ENCODE data around the gene PKNOX2.

Gene PKNOX2

DNA sequence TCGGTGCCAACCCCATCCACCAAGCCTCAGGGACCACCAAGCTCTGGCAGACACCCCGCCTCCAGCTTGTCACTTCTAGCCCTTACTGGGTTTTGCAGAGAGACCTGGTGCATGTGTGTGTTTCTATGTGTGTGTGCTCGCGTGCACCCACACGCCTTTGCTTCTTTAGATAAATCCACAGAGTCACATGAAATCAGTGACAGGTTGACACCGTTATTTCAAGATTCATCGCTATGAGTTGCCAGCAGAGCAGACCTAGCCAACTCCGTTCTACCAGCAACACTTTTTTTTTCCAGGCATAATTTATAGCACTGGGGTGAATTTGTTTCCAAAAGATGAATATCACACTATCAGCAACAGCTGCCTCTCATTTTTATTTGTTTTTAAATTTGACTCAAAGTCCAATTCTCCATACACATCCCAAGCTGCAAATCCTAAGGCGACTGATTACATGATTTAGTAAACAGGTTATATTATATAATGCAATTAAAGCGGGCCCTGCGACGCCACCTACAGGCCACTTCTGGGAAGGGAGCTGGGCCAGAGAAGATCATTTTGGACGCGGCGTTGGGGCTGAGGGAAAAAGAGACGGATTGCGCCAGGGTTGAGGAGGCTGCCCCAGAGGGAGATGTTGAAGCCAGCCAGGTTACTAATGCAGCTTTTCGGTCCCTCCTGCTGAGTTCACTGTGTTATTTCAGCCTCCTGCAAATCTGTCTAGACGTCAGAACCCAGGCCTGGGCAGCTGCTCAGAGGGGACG is 181.0 kb downstream of the PKNOX2 start:
- TF ChIP-seq, protein P1, sequence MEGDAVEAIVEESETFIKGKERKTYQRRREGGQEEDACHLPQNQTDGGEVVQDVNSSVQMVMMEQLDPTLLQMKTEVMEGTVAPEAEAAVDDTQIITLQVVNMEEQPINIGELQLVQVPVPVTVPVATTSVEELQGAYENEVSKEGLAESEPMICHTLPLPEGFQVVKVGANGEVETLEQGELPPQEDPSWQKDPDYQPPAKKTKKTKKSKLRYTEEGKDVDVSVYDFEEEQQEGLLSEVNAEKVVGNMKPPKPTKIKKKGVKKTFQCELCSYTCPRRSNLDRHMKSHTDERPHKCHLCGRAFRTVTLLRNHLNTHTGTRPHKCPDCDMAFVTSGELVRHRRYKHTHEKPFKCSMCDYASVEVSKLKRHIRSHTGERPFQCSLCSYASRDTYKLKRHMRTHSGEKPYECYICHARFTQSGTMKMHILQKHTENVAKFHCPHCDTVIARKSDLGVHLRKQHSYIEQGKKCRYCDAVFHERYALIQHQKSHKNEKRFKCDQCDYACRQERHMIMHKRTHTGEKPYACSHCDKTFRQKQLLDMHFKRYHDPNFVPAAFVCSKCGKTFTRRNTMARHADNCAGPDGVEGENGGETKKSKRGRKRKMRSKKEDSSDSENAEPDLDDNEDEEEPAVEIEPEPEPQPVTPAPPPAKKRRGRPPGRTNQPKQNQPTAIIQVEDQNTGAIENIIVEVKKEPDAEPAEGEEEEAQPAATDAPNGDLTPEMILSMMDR (IDR thresholded peaks at IDR 0.05; ENCODE audit: insufficient read depth, missing control alignments) = peak; percentile 94
- DNase-seq (ENCODE audit: insufficient read length, low spot score) (peak; percentile 66), FAIRE-seq (peak; percentile 6)

DNA sequence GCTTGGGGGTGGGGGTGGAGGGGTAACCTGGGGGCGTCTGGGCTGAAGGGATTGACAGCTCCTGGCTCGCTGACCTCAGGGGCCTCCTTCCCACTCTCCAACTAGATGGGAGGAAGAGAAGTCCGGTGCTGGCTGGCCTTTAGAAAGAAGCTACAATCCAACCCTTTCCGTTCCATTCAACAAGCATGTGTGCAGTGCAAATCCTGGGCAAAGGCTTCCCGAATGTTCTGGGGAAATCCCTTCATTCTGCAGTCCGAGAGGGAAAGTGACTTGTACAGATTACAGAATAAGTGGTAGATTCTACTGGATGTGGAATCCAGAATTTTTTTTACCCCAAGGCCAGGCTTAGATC is 181.6 kb downstream of the PKNOX2 start:
- no peak for FAIRE-seq
- DNase-seq (ENCODE audit: insufficient read length, low spot score) = no peak
- TF ChIP-seq, protein P1 (IDR thresholded peaks at IDR 0.05; ENCODE audit: insufficient read depth, missing control alignments) = no peak

DNA sequence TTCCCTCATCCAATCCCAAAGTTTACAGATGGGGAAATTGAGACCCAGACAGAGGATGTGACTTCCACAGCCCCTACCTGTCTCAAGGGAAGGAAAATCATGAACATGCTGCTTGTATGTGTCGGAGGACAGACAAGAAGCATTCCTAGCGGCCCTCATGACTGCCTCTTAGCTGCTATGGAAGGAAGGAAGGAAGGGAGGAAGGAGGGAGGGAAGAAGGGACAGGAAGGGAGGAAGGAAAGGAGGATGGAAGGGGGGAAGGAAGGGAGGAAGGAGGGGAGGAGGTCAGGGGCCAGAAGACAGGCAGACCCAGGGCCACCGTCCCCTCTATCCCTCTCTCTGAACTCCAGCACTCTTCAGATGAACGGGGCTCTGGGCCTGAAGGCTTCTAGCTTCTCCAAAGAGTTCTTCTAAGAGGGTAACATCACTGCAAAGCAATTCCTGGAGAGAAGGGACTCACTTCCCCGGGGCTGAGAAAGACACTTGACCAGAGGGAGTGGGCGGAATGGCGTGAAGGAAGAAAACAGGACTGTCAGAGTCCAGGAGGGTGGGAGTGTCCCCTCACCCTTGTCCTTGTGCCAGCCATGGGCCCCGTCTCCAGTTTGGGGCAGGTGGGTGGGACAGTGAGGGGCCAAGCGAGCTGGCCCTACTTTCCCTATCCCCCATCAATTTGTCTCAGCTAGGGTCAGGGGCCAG is 182.2 kb downstream of the PKNOX2 start:
- DNase-seq (ENCODE audit: insufficient read length, low spot score) (no peak), FAIRE-seq (no peak)
- TF ChIP-seq, protein P1 (IDR thresholded peaks at IDR 0.05; ENCODE audit: insufficient read depth, missing control alignments) = no peak

DNA sequence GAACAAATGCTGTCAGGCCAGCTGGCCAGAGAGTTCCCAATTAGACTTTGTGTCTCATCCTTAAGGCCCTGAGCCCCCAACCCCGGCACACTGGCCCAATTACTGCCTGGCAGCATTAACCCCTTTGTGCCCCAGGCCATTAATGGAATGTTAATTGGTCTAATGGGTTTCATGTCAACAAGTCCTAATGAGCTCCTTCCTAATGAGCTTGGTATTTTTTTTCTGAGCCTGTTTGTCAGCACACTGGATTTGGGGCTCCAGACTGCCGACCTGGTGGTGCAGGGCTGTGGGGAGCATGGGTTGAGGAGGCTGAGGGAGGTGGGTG is 182.7 kb downstream of the PKNOX2 start:
- TF ChIP-seq, protein P1 (IDR thresholded peaks at IDR 0.05; ENCODE audit: insufficient read depth, missing control alignments) = no peak
- DNase-seq (ENCODE audit: insufficient read length, low spot score) (no peak), FAIRE-seq (no peak)

DNA sequence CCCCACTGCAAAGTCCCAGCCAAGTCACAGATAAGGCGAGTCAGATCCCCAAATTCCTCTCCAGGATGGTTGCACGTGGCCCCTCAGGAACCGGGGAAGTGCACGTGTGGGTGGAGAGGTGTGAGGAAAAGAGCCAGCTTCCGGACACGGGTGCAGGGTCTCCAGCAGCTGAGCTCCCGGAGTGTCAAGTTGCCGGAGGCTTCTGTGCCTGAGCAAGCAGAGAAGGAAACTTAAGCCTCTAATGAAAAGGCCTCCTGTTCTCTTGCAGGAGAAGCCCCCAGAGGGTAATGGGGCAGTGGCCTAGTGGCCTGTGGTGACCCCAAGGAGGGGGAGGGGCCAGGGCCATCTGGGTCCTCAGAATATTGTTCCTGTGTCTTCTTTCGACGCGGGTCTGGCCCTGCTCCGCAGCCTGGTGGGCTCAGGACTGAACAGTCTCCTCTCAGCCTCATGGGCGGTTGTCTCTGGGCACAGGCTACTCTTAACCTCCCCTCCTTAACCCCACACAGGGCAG is 183.6 kb downstream of the PKNOX2 start:
- DNase-seq (ENCODE audit: insufficient read length, low spot score) (no peak), FAIRE-seq (no peak)
- TF ChIP-seq, protein P1 (IDR thresholded peaks at IDR 0.05; ENCODE audit: insufficient read depth, missing control alignments) = no peak

DNA sequence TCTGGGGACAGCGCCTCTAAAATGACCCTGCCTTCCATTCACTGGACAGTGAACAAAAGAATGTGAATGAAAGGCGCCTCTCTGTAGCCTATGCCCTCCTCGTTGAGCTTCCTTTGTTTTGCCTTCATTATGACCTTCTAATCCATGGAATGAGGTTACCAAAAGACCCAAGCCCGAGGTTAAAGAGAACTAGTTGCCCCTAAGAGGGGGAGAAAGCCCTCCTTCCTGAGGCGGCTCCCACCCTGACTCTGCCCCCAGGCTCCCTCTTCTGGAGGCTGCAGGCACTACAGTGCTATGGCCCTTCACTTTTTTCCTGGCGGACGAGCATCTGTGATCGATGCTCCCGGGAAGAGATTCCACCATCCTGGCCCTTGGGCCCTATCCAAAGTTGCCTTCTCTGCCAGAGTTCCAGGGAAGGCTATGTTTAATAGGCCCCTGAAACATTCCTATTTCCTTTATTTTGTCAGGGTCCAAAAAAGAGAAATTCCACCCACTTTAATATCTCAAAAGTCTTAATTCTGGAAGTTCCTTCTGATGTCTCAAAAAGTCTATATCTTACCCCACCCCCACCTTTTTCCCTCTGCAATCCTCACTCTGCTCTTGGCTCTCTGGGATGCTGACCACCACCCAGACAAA is 184.2 kb downstream of the PKNOX2 start:
- TF ChIP-seq, protein P1 (IDR thresholded peaks at IDR 0.05; ENCODE audit: insufficient read depth, missing control alignments) = peak; percentile 86
- DNase-seq (ENCODE audit: insufficient read length, low spot score) (peak; percentile 68), FAIRE-seq (no peak)

Measured in D721Med (cell line).